GM12865 (cell line): Measurements from ENCODE around the gene CAB39.

ENCODE experiments used
- DNase-seq: peaks from one replicate; pipeline ENCODE4 v3.0.0; 2010; ENCODE audit warnings: low read depth
- H3K4me3 ChIP-seq: 2 replicates; pipeline ENCODE4 v1.5.1; 2011; ENCODE audit warnings: mild to moderate bottlenecking, low read depth, low read length, control low read depth
- TF ChIP-seq, protein P1 (sequence below): IDR thresholded peaks from 2 replicates; pipeline ENCODE4 v1.5.1; 2011; ENCODE audit warnings: low read length, control low read depth, low read depth, inconsistent platforms; ENCODE audit not compliant: insufficient read depth; ENCODE audit errors: missing control alignments

The CAB39 gene

DNA sequence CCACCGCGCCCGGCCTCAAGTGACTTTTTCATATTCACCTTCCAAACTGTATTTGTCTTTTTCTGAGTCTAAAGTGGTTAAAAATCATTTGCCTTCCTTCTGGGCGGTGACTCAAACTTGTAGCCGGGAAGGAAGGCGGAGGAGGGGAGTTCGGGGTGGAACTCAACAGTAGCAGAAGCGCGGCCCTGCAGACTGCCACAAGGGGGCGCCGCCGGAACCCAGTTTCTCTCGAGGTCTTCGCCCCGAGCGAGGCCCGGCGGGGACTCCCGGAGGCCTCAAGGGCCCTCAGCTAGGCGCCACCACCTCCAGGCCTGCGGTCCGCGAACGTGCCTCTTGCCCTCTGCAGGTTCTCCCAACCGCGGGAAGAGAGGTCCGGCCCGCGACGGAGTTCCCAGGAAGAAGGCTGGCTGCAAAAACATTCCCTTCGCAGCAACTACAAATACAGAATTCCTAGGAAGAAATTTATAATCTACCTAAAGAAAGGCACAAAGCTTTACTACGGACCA lies 135.3 kb downstream of the CAB39 start:
- DNase-seq = peak; percentile 91
- H3K4me3 ChIP-seq = no peak overlapping the region
- TF ChIP-seq, protein P1, sequence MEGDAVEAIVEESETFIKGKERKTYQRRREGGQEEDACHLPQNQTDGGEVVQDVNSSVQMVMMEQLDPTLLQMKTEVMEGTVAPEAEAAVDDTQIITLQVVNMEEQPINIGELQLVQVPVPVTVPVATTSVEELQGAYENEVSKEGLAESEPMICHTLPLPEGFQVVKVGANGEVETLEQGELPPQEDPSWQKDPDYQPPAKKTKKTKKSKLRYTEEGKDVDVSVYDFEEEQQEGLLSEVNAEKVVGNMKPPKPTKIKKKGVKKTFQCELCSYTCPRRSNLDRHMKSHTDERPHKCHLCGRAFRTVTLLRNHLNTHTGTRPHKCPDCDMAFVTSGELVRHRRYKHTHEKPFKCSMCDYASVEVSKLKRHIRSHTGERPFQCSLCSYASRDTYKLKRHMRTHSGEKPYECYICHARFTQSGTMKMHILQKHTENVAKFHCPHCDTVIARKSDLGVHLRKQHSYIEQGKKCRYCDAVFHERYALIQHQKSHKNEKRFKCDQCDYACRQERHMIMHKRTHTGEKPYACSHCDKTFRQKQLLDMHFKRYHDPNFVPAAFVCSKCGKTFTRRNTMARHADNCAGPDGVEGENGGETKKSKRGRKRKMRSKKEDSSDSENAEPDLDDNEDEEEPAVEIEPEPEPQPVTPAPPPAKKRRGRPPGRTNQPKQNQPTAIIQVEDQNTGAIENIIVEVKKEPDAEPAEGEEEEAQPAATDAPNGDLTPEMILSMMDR = peak; percentile 94

DNA sequence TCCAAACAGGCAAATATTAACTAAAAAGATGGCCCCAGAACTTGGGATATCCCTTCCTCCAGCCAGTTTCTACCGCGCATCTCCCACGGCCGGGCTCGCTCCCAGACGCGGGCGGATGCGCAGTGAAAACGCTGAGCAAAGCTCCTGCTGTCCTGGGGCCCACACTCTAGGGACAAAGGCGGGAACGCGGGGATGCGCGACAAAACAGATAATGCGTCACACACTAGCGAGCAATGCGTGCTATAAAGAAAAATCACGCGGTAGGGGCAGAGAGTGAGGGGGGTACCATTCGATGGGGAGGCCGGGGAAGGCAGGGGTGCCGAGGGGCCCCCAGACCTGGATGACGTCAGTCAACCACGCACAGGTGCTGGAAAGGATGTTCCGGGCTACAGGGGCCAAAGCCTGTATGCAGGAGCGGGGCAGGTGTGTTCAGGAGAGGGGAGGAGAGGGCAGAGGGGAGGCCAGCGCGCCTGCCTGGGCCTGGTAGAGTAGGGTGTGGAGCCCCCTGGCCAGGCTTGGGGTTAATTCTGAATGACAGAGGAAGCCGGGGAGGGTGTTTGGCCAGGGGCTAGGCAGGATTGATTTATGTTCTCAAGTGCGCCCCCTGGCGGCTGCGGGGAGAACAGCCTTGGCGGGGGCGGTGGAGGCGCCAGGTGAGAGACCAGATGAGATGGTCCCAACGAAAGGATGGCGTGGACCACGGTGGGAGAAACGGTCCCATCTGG lies 137.2 kb downstream of the CAB39 start:
- peak; percentile 65 for DNase-seq
- TF ChIP-seq, protein P1 = peak; percentile 83
- H3K4me3 ChIP-seq = no peak overlapping the region

DNA sequence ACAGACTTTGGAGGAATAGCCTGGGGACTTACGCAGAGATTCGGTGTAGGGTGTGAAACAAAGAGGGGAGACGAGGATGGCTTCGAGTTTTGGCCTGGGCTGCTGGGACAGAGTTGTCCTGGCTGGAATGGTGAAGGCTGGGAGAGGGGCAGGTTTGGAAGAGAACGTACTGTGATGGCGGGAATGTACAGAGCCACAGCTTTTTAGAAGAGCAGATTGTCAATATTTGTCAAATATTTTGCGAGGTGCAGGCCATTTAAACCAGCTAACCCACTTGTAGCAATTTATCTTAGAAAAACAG lies 137.7 kb downstream of the CAB39 start:
- H3K4me3 ChIP-seq = no peak overlapping the region
- TF ChIP-seq, protein P1 = no peak
- DNase-seq = no peak

DNA sequence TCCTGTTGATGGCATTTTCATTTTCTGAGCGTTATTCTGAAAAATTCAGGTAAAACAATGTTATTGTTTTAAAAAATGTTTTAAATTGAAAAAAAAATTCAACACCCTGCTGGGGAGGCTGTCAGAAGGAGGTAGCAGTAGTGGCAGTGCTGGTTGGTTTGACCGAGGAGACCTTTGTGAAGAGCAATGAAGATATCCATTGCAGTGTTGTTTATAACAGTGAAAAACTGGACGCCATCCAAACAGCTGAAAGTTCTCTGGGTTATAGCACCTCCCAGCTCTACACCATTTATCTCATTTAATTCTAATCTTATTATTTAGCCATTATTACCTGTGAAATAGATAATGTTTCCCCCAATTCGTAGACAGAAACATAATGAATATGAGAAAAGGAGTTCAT lies 139.5 kb downstream of the CAB39 start:
- TF ChIP-seq, protein P1 = no peak
- no peak for DNase-seq
- no peak overlapping the region for H3K4me3 ChIP-seq

DNA sequence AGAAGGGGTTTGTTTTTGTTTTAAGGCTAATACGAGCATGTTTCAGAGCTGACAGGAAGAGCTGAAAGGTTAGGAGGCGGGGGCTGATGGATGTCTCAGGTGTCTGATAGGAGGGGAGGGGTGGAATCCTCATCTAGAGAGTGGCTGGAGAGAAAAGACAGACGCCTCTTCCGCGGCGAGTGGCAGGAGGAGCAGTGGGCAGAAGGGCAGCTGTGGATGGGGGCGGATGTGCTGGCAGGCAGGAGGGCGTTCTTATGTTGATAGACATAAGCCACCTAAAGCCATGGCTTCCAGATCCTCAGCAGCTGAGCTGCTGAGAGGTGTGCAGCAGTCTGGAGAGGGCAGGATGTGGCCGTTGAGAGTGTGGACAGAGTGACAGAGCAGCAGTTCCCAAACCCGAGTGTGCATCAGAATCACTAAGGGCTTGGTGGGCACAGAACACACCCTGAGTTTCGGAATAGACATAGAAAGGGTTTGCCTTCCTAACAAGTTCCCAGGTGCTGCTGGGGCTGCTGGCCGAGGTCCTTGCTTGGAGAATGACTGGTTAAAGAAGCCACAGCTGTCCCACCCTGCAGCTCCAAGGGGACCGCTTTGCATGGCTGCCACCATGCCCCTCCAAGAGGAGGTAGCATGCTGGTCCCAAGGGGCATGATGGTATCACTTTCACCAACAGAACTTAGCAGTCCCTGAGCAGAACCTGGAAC lies 149.1 kb downstream of the CAB39 start:
- DNase-seq = no peak
- TF ChIP-seq, protein P1 = no peak
- no peak overlapping the region for H3K4me3 ChIP-seq

DNA sequence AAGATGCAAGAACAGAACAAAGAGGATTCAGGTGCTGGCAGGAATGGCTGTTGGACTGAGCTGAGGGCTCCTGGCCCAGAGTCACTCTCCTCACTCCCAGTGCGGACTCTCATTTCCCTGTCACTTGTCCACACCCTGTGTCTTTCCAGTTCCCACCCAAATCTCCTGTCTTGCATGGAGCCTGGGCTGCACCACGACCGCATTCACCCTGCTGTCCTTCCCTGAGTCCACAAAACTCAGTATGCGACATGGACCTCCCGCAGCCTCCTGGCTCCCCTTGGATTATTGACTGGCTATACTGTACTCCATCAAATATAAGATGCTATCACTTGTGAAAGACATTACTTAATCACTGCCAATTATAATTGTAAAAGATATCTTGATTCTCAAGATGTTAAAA lies 149.7 kb downstream of the CAB39 start:
- H3K4me3 ChIP-seq = no peak overlapping the region
- TF ChIP-seq, protein P1 = no peak
- DNase-seq = no peak

DNA sequence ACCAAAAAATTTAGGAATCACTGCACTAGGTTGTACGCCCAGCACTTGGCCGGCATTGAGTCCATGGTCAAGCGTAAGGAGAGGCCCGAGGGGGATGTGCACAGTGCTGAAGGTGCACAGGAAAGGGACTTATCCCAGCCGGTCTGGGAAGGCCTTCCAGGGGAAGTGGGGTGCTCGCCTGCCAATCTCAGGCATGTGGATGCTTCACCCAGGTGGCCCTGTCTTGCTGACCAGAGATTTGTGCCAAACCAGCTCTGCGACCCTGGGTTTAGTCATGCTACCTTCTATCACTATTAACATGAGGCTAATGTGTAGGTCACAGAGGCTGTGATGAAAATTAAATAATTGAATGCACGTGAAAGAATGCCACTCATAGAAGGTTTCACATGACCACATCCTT lies 150.4 kb downstream of the CAB39 start:
- TF ChIP-seq, protein P1 = no peak
- DNase-seq = no peak
- H3K4me3 ChIP-seq = no peak overlapping the region
